ENCODE results near the gene STAT6. TPM values are rescaled to one million over a fixed set of nuclear protein-coding genes. Genes with fewer than 3 reads are reported as not detected.

STAT6 gene
- total RNA-seq, 6 donors from 2014 or later, result 123 to 605 (median 251) TPM

GRCh38 chr12:57093415-57094207 is 17.6 kb downstream of the STAT6 start:
- WGBS, 2 donors, result 13 to 36% methylated on average over 8 to 15 of the region's 24 CpGs
- no peaks in the 10 kb centered on the region for H3K9me3 ChIP-seq
- TF ChIP-seq CTCF (IDR thresholded peaks at IDR 0.05), result peak; percentile 47 to 83 (median 69)
- no peak for TF ChIP-seq EP300 (IDR thresholded peaks at IDR 0.05)
- peak in 1 of 4 donors; percentile 14 for TF ChIP-seq POLR2A (IDR thresholded peaks at IDR 0.05)
- TF ChIP-seq POLR2AphosphoS5 (IDR thresholded peaks at IDR 0.05), result no peak
- peak overlapping the region; percentile 46 to 97 (median 76) for H3K27ac ChIP-seq
- peaks cover 23 to 74% (median 62%) of the 10 kb centered on the region in 4 donors for H3K36me3 ChIP-seq
- ATAC-seq (ENCODE audit: low FRiP score in 2 of 2) (peak; percentile 54 to 65), DNase-seq (peak; percentile 74 to 89)
- no peak overlapping the region for H3K4me3 ChIP-seq
- no peaks in the 10 kb centered on the region for H3K27me3 ChIP-seq
- peaks cover 38 to 55% (median 46%) of the 10 kb centered on the region in 4 donors for H3K4me1 ChIP-seq

DNA sequence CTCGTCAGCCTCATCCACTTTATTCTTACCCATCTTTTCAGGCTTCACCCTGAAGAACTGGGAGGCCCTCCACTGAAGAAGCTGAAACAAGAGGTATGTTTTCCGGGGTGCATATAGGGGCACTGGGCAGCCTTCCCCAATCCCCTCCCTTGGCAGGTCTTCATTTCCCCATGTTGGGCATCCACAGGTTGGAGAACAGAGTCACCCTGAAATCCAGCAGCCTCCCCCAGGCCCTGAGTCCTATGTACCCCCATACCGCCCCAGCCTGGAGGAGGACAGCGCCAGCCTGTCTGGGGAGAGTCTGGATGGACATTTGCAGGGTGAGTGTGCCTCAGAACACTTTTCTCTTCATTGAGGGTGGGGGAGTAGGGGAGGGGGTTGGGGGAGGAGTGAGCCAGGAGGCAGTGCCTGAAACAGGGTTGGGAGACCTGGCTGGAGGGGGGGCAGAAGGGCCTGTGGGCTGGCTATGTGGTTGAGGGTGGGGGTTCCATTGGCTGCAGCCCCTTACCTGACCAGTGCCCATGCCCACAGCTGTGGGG is 18.2 kb downstream of the STAT6 start:
- H3K4me1 ChIP-seq, result peaks cover 43 to 61% (median 48%) of the 10 kb centered on the region in 4 donors
- DNase-seq, result no peak
- H3K27ac ChIP-seq, result peak overlapping the region in 3 of 4 donors; percentile 75 to 97 (median 76)
- ATAC-seq (ENCODE audit: low FRiP score in 2 of 2), result no peak
- no peak overlapping the region for H3K4me3 ChIP-seq
- no peaks in the 10 kb centered on the region for H3K27me3 ChIP-seq
- WGBS, 2 donors, result 72 to 80% methylated on average over 3 to 4 of the region's 4 CpGs
- peaks cover 22 to 67% (median 56%) of the 10 kb centered on the region in 4 donors for H3K36me3 ChIP-seq
- TF ChIP-seq POLR2AphosphoS5 (IDR thresholded peaks at IDR 0.05), result no peak
- no peak for TF ChIP-seq CTCF (IDR thresholded peaks at IDR 0.05)
- TF ChIP-seq POLR2A (IDR thresholded peaks at IDR 0.05), result no peak
- no peak for TF ChIP-seq EP300 (IDR thresholded peaks at IDR 0.05)
- H3K9me3 ChIP-seq, result no peaks in the 10 kb centered on the region

DNA sequence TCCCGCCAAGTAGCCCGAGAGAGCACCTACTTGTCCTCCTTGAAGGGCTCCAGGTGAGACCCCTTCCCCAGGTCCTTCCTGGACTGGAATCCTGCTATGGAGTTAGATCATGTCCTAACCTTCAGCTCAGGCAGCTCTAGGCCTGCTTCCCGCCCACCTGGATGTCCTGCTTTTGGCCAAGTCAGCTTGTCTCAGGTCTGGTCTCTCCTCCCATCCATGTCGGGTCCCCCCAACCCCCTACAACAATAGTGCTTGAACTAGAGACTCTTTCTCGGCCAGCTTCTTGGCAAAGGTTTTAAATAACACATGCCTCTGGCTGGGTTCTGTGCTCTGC is 18.7 kb downstream of the STAT6 start:
- WGBS, 2 donors, result 70 to 77% methylated on average over 5 of the region's 5 CpGs
- Histone ChIP-seq H3K9me3 (no peaks in the 10 kb centered on the region), H3K4me1 (peaks cover 44 to 65% (median 49%) of the 10 kb centered on the region in 4 donors), H3K4me3 (no peak overlapping the region), H3K36me3 (peaks cover 22 to 63% (median 52%) of the 10 kb centered on the region in 4 donors), H3K27ac (peak overlapping the region in 2 of 4 donors; percentile 75 to 97), H3K27me3 (no peaks in the 10 kb centered on the region)
- no peak for ATAC-seq (ENCODE audit: low FRiP score in 2 of 2)
- TF ChIP-seq POLR2A (IDR thresholded peaks at IDR 0.05) (no peak), CTCF (IDR thresholded peaks at IDR 0.05) (no peak), EP300 (IDR thresholded peaks at IDR 0.05) (no peak), POLR2AphosphoS5 (IDR thresholded peaks at IDR 0.05) (no peak)
- DNase-seq, result no peak

- no peak for ATAC-seq (ENCODE audit: low FRiP score in 2 of 2)
- H3K4me3 ChIP-seq, result peak overlapping the region in 1 of 4 donors; percentile 78
- no peaks in the 10 kb centered on the region for H3K27me3 ChIP-seq
- peaks cover 44 to 67% (median 49%) of the 10 kb centered on the region in 4 donors for H3K4me1 ChIP-seq
- H3K27ac ChIP-seq, result peak overlapping the region in 2 of 4 donors; percentile 91 to 97
- DNase-seq, result no peak
- 79 to 86% methylated on average over 23 to 24 of the region's 25 CpGs for WGBS, 2 donors
- no peak for TF ChIP-seq POLR2A (IDR thresholded peaks at IDR 0.05)
- no peak for TF ChIP-seq EP300 (IDR thresholded peaks at IDR 0.05)
- no peak for TF ChIP-seq POLR2AphosphoS5 (IDR thresholded peaks at IDR 0.05)
- no peak for TF ChIP-seq CTCF (IDR thresholded peaks at IDR 0.05)
- peaks cover 22 to 56% (median 46%) of the 10 kb centered on the region in 4 donors for H3K36me3 ChIP-seq
- no peaks in the 10 kb centered on the region for H3K9me3 ChIP-seq
These were observed 19.3 kb downstream of the STAT6 start for GRCh38 chr12:57091638-57092528.
